Measurements from ENCODE around the gene PLA2G1B.

The PLA2G1B gene

DNA sequence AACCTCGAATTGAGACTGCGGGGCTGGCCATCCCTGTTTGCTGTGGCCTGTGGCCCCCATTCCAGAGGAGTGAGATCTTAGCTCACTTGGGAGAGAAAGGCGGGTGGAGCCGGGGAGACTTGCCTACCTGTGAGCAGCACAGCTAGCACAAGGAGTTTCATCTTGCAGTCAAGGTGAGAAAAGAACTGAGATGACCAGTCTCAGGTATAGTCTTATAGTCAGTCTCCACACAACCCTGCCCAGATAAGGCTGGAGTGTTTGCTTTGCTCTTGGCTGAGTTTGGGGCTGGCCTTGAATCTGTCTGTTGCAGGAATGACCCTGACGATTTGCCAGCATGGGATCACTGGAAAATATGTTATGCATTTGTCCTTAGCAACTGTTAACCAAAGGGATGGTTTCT, at the start of gene PLA2G1B:
TSS of gene PLA2G1B (minus strand) at position 187 of the 400 bp plus-strand sequence. CDS start at position 161, 26 bp downstream.
- DNase-seq (ENCODE audit: low read depth) = no peak
- no peak for TF ChIP-seq CTCF (IDR thresholded peaks at IDR 0.05; ENCODE audit: control insufficient read depth, extremely low read depth, insufficient read depth)
- no peak within 1 kb of the TSS for H3K4me3 ChIP-seq (ENCODE audit: low read depth, low read length)

GRCh38 chr12:120376934-120377572, 49.5 kb upstream of the PLA2G1B start:
- no peak for TF ChIP-seq CTCF (IDR thresholded peaks at IDR 0.05; ENCODE audit: control insufficient read depth, extremely low read depth, insufficient read depth)

DNA sequence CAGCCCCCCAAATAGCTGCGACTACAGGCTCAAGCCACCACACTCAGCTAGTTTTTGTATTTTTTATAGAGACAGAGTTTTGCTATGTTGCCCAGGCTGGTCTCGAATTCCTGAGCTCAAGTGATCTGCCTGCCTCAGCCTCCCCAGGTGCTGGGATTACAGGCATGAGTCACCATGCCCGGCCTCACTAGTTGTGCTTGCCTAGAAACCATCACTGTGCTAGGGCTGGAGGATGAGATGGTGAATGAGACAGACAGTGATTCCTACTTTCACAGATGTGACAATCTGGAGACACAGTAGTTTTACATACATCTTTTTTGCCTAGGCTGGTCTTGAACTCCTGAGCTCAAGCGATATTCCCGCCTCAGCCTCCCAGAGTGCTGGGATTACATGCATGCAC, 48.8 kb upstream of the PLA2G1B start:
- H3K4me3 ChIP-seq (ENCODE audit: low read depth, low read length) = no peak overlapping the region
- no peak for TF ChIP-seq CTCF (IDR thresholded peaks at IDR 0.05; ENCODE audit: control insufficient read depth, extremely low read depth, insufficient read depth)
- DNase-seq (ENCODE audit: low read depth) = no peak

More at GRCh38 chr12:120376934-120377572, 49.5 kb upstream of the PLA2G1B start:
- no peak overlapping the region for H3K4me3 ChIP-seq (ENCODE audit: low read depth, low read length)
- DNase-seq (ENCODE audit: low read depth) = no peak

- DNase-seq (ENCODE audit: low read depth) = no peak
- H3K4me3 ChIP-seq (ENCODE audit: low read depth, low read length) = no peak overlapping the region
- TF ChIP-seq CTCF (IDR thresholded peaks at IDR 0.05; ENCODE audit: control insufficient read depth, extremely low read depth, insufficient read depth) = no peak
These were observed 48.4 kb upstream of the PLA2G1B start for GRCh38 chr12:120376009-120376408.

GRCh38 chr12:120373683-120374082, 46.1 kb upstream of the PLA2G1B start:
- DNase-seq (ENCODE audit: low read depth) = no peak
- no peak for TF ChIP-seq CTCF (IDR thresholded peaks at IDR 0.05; ENCODE audit: control insufficient read depth, extremely low read depth, insufficient read depth)
- H3K4me3 ChIP-seq (ENCODE audit: low read depth, low read length) = no peak overlapping the region

DNA sequence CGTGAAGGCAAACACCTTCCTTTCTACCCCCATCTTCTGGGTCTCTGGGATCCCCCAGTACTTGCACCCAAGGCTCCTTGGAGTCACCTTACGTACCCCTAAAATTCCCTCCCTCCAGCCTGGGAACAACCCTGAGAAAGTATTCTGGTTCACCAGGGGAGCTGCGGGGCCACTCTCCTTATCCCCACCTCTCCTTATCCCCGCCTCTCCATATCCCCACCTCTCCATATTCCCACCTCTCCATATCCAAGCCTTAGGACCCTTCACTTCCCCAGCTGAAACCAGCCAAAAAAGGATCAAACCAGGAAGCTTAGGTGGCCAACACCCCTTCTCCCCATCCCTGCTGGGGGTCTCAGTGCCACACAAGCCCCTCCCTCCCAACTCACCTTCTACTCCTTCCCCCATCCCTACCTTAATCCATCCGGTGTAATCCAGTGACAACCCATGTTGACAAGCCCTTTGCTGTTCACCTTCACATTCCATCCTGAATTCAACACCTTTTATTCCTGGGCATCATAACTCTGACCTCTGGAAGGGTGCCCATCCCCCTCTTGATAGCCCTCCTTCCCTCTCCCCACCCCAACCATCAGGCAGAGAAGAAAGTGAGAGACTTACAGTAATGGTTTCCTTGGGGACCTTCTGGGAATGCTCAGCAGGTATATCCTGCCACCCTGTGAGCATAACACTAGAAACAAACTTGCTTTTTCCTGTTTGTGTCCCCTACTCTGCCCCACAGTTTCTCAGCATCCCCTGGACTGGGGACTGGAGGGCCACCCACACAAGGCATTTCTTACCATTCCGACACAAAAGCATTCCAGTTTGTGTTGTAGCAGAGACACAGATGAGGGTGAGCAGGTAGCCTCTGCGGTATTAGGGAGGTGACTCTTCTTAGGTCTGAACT, 43.0 kb upstream of the PLA2G1B start:
- TF ChIP-seq CTCF (IDR thresholded peaks at IDR 0.05; ENCODE audit: control insufficient read depth, extremely low read depth, insufficient read depth) = no peak
- no peak for DNase-seq (ENCODE audit: low read depth)
- H3K4me3 ChIP-seq (ENCODE audit: low read depth, low read length) = no peak overlapping the region
